Measurements from ENCODE around the gene WNT3A. TPM values are rescaled to one million over a fixed set of nuclear protein-coding genes. Genes with fewer than 3 reads are reported as not detected.
A peak's percentile ranks its signal among the peaks of the same experiment; 100 is the strongest.

Gene WNT3A
- total and polyA plus RNA-seq, 9 of the 15 experiments (the other 6 are each of a cell fraction or from before 2014, with no cell fraction given), result not detected

DNA sequence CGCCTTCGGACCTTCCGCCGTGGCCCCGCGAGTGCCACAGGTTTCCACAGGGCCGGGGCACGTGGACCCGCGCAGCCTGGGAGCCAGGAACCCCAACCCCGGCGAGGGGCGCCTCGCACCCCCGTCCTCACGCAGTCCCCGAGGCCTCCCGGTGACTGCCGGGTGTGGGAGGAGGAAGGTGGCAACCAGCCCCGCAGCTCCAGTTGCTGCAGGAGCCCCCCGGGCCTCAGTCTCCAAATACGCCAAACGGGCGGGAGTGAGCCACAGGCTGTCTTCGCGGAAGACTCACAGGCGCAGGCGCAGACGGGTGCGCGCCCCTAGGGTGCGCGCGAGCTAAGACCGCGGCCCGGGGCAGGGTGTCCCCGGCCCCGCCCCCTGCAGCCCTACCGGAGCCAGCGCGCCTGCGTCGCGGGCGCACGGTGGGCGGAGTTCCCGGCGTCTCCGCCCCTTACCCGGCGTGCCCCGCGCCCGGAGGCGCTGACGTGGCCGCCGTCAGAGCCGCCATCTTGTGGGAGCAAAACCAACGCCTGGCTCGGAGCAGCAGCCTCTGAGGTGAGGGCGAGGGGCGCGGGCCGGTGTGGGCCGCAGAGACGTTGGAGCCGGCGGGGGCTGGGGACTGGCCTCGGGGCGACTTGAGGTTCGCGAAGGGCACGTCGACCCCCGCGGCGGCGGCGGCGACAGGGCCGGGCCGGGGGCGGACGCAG lies 75.6 kb downstream of the WNT3A start, which contains the start of gene ARF1 (continued):
- TF ChIP-seq CUX1 (CRISPR knock-in tag; IDR thresholded peaks at IDR 0.05) (no peak), ZNF146 (CRISPR knock-in tag; IDR thresholded peaks at IDR 0.05; ENCODE audit: unreplicated experiment) (no peak), CBX5 (IDR thresholded peaks at IDR 0.05; ENCODE audit: borderline replicate concordance, low read depth) (no peak), RNF2 (IDR thresholded peaks at IDR 0.05) (no peak), ATF4 (CRISPR knock-in tag; IDR thresholded peaks at IDR 0.05) (no peak), TCF7L2 (IDR thresholded peaks at IDR 0.05; ENCODE audit: low read depth, low read length) (no peak), WHSC1 (IDR thresholded peaks at IDR 0.05; ENCODE audit: low read length) (no peak), EZH2 (IDR thresholded peaks at IDR 0.05; ENCODE audit: borderline replicate concordance, low read depth, low read length) (no peak), ATF1 (CRISPR knock-in tag; IDR thresholded peaks at IDR 0.05) (peak; percentile 69; the same call in 1 of the 2 replicates), ATF1 (tag; IDR thresholded peaks at IDR 0.05) (peak; percentile 96), HMG20B (CRISPR knock-in tag; IDR thresholded peaks at IDR 0.05) (no peak), CCNT2 (IDR thresholded peaks at IDR 0.05; ENCODE audit: borderline replicate concordance, extremely low read depth, insufficient read length, low read depth, low read length) (peak; percentile 82), RBM34 (IDR thresholded peaks at IDR 0.05; ENCODE audit: borderline replicate concordance, insufficient read depth, low read length) (0 out of 2 replicates have a peak, but pooled peaks have one; percentile 5), ZBTB17 (CRISPR knock-in tag; IDR thresholded peaks at IDR 0.05) (peak; percentile 54), ATF7 (IDR thresholded peaks at IDR 0.05) (peak; percentile 86), PHB (CRISPR knock-in tag; IDR thresholded peaks at IDR 0.05) (peak; percentile 81; the same call in 1 of the 2 replicates)
- TF ChIP-seq, protein P1, sequence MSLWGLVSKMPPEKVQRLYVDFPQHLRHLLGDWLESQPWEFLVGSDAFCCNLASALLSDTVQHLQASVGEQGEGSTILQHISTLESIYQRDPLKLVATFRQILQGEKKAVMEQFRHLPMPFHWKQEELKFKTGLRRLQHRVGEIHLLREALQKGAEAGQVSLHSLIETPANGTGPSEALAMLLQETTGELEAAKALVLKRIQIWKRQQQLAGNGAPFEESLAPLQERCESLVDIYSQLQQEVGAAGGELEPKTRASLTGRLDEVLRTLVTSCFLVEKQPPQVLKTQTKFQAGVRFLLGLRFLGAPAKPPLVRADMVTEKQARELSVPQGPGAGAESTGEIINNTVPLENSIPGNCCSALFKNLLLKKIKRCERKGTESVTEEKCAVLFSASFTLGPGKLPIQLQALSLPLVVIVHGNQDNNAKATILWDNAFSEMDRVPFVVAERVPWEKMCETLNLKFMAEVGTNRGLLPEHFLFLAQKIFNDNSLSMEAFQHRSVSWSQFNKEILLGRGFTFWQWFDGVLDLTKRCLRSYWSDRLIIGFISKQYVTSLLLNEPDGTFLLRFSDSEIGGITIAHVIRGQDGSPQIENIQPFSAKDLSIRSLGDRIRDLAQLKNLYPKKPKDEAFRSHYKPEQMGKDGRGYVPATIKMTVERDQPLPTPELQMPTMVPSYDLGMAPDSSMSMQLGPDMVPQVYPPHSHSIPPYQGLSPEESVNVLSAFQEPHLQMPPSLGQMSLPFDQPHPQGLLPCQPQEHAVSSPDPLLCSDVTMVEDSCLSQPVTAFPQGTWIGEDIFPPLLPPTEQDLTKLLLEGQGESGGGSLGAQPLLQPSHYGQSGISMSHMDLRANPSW (CRISPR knock-in tag; IDR thresholded peaks at IDR 0.05), result 0 out of 2 replicates have a peak, but pooled peaks have one; percentile 52
